Activated CD8-positive, alpha-beta memory T cell treated with anti-CD3 and anti-CD28 coated beads, Interleukin-2, amount 50 U/mL, for 4 hours (primary cell): Measurements from ENCODE around the gene OTUB1.

Experiments used
- DNase-seq: peaks from one replicate; pipeline ENCODE4 v3.0.0-alpha.2; 2020

The OTUB1 gene

DNA sequence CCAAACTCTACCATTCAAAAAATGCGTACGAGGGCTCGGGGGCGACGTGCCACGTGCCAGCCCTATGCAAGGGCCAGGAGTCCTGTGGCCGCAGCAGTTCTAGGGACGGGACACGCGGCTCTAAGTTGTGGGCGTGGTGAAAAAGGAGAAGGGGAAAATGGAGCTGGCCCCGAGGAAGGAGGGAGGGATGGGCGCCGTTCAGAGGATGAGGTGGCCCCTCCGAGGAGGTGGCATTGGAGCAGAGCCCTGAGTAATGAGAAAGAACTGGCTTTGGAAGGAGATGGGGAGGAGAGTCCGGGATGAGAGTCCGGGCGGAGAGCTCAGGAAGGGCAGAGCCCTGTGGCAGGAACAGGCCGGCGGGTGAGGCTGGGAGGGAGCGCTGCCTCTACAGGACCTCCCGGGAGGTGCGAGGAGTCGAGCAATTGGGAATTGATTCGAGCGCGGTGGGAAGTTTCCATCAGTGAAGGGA, 21.0 kb downstream of the OTUB1 start:
- no peak for DNase-seq

- DNase-seq, result no peak
Measured at GRCh38 chr11:64007629-64008282, 21.5 kb downstream of the OTUB1 start.

- no peak for DNase-seq
Measured at GRCh38 chr11:64008283-64008913, 22.2 kb downstream of the OTUB1 start.

GRCh38 chr11:64008914-64009633, 22.8 kb downstream of the OTUB1 start:
- DNase-seq, result no peak

- no peak for DNase-seq
Measured at GRCh38 chr11:64009710-64010109, 23.5 kb downstream of the OTUB1 start.

- no peak for DNase-seq
Measured at GRCh38 chr11:64010783-64011182, 24.5 kb downstream of the OTUB1 start.

DNA sequence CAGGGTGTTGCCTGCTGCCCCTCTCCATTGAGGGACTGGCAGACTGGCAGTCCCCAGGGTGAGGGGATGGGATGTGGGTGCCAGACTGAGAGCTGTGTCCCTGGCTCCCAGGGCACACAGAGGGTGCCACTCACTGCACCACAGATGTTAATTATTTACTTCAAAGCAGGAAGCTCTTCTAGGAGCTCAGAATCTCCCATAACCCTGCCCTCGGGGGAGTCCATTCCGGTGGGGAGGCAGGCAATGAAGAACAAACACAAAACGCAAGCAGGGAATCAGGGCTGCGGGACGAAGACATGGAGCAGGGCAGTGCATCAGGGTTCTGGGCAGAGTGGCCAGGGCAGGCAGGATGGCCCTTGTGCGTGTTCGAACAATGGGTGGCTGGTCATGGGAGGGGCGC, 25.1 kb downstream of the OTUB1 start:
- DNase-seq, result no peak

DNA sequence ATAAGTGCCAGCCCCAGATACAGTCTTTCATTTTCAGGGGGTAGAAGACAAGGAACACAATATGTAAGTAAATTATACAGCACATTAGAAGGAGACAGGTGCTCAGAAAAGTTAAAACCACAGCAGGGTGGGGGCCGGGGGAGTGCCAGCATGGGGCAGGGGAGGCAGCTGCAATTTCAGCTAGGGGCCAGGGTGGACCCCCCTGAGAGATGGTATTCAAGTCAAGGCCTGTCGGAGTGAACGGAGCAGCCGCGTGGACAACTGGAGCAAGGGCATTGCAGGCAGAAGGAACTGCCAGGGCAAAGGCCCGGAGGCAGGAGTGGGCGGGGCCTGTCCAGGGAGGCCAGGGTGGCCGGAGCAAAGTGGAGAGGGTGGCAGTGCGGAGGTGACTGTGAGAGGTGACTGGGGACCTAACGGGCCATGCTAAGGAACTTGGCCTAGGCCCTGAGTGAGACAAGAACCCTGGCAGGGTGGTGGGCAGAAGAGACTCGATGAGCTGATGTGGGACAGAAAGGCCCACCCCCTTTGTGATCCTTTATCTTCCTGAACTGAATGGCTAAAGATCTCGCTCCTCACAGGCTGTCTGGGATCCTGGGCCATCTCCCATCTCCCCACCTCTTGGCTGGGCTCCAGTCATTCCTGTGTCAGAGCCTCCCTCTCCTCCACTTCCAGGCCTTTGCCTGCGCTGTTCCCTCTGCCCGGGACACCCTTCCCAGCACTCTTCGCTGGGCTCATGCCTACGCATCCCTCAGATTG, 27.1 kb downstream of the OTUB1 start:
- no peak for DNase-seq

GRCh38 chr11:64014356-64014755, 28.1 kb downstream of the OTUB1 start:
- DNase-seq, result no peak

DNA sequence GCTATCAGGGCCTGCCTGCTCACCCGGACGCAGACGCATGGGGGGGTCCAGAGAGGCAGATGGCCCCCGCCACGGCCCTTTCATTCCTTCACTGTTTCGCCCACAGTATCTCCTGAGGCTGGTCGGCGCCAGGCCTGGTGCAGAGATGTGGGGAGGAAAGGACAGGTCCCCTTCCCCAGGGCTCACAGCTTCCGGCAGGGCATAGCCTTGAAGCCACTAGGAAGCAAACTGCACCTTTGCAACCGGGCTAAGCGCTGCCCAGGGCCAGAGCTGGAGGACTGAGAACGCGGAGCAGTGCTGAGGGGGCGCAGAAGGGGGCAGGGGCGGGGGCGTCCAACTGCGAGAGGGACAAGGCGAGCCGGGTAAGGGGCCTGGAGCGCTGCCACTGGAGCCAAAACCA, 29.3 kb downstream of the OTUB1 start:
- DNase-seq, result no peak

DNA sequence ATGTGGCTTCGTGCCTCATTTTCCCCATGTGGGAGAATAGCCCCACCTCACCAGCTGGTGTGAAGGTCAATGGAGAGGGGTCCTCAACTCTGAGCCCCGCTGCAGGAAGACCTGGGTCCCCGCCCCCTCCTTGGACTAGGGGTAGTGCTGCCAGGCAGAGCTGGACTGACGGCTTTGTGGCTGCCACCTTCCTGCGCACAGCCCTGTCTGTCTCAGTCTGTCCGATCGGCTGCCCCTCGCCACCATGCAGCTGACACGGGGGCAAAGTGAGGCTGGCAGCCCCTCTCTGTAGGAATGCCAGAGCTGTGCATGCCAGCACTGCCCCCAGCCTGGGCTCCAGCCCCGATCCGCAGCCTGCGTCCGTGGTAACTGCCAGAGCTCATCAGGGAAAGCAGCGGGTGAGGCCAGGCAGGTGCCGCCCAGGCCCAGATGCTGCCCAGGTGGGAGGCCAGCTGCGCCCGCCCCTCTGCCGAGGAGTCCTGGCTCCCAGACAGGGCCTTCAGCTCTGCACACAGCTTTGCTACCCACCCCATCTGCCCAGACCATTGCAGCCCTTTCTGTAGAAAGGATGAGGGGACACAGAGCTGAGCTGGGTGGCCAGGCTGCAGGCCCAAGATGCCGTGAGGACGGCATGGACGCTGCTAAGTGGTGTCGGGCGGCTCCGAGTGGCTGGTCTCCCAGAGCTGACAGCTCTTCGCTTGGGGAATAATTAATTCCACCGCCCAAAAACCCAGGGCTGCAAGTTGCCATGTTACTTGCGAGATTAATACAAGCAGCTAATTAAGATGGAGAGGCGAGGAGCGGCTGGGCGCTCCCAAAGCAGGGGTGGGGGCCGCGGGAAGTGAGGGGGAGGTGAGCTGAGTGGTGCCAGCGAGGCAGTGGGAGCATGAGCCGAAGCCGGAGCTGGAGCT, 30.0 kb downstream of the OTUB1 start:
- DNase-seq, result no peak

DNA sequence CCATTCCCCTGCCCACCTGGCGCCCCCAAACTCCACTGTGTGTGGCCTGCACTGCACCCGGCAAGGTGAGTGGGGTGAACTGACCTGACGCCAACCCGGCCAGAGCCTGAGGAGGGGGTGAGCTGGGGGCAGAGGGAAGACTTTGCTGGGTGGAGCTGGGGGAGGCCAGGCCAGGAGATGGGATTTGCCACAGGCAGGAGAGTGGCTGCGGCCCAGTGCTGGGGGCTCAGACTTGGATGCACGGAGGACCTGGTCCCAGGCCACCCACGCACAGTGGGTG, 31.6 kb downstream of the OTUB1 start:
- no peak for DNase-seq

GRCh38 chr11:64018310-64018709, 32.1 kb downstream of the OTUB1 start:
- no peak for DNase-seq

DNA sequence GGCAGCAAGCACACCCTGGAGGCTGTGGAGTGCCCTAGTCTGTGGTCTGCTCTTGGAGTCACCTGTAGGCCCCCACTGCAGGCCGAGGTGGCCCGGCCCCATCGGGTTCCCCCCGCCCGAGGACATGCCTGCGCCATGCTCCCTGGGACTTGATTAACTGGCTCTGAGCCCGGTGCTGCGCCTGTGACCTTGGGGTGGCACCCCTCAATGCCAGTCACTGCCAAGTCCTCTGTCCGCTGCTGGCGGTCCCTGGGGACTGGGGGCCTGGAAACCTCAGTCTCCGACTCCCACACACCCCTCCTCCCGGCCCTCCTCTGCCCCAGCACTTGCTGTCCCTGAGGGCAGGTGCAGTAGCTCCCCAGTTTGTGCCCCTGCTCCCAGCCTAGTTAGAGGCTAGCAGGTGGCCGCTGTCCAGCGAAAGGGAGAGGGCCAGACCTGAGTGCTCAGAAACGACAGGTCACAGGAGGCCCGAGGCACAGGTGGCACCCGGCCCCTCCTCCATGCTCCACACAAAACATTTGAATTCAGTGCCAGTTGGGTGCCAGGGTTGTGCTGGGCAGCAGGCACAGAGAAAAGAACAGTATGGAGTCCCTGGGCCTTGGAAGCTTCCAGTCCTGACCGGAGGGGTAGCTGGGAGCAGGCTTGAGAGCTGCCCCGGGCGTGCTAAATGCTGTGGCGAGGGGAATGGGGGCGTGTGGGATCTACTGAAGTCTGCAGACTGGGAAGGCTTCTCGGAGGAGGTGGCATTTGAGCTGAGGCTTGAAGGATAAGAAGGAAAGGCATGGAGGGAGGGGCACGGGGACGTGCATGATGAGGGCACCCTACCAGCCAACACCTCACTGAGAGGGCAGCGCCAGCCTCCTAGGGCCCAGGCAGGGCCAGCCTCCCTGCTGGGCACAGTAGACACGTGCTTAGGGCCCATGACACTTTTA, 33.1 kb downstream of the OTUB1 start:
- DNase-seq, result no peak

GRCh38 chr11:64020976-64021756, 34.9 kb downstream of the OTUB1 start:
- no peak for DNase-seq

DNA sequence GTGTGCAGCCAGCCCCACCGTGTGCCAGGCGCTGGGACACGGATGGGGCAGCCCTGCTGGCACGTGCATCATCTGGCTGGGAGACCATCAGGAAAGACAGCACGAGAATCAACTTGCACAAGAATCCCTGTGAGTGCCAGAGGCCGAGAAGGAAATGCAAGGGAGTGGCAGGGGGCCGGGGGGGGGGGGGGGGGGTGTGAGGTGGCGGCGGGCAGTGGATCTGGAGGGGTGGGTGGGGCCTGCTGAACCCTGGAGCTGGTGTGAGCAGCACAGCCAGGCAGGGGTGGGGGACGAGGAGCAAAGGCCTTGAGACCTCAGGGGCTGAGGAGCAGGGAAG, 35.5 kb downstream of the OTUB1 start:
- no peak for DNase-seq

DNA sequence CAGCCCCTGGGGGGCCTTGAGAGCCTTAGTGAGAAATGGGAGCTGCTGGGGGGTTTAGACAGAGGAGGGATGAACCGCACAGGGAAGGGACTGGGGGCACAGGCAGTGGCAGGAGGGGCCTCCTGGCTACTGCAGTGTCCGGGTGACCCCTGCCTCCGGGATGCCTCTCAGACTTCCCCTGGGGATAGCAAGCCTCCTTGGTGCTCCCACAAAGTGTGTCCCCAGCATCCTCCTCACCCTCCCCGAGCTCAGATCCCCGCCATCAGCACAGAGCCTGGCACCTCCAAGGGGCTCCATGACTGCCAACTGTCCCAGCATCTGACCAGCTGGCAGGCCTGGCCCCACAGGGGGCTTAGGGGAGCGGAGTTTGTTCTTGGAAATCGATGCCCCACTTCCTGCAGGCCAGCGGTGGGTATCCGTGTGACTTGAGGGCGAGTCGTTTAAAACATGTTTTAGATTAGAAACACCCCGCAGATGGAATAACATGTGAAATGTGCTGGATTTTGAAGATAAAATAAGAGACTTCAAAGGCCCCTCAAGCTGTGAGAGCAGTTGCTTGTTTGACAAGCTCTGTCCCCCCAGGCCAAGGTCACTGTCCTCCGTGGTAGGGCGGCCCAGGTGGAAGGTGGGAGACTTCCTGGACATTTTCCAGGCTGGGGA, 36.0 kb downstream of the OTUB1 start:
- DNase-seq, result no peak

GRCh38 chr11:64023712-64024710, 37.8 kb downstream of the OTUB1 start:
- no peak for DNase-seq

DNA sequence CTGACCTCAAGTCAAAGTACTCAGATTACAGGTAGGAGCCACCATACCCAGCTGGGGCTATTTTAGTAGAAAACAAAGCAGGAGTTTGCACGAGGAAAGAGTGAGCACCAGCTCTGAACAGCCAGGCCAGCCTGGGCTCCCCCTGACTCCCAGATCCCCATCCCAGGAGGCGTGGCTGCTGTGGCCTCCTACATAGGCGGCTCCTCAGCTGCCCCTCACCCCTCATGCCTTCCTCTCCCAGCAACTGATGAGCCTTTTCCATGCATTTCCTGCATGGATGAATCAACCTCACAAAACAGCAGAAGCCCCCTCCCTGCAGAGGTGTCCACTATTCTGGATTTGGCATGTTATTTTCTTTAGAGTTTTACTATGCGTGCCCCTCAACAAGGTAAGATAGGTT, 39.0 kb downstream of the OTUB1 start:
- no peak for DNase-seq
